Smooth muscle cell (in vitro differentiated cells): ENCODE results near the gene SLIT3. TPM values are rescaled to one million over a fixed set of nuclear protein-coding genes. Genes with fewer than 3 reads are reported as not detected.
"Not testable (repeated sequence)": the region's sequence is repeated elsewhere in the genome, so short reads cannot be mapped to it uniquely, and the experiment has no call there.

Experiments
- DNase-seq: peaks from one replicate; lab custom pipeline; 2025; ENCODE audit not compliant: unreplicated experiment; lab: John Stamatoyannopoulos, UW
- H2AFZ ChIP-seq: fragments of 200-600 bp; sonication (generic); 2 replicates; pipeline ENCODE4 v1.6.0; 2016; ENCODE audit warnings: antibody characterized with exemption, low read depth, mild to moderate bottlenecking
- H3F3A ChIP-seq: fragments of 200-600 bp; sonication (generic); 2 replicates; pipeline ENCODE4 v1.6.0; 2017; ENCODE audit warnings: antibody characterized with exemption, low read depth
- H3K27ac ChIP-seq: fragments of 200-600 bp; sonication (generic); 2 replicates; pipeline ENCODE4 v1.5.1; 2016; ENCODE audit warnings: low read depth, mild to moderate bottlenecking
- H3K27me3 ChIP-seq: fragments of 200-600 bp; sonication (generic); 2 replicates; pipeline ENCODE4 v1.6.1; 2016; ENCODE audit warnings: low read depth, mild to moderate bottlenecking
- H3K36me3 ChIP-seq: fragments of 200-600 bp; sonication (generic); 2 replicates; pipeline ENCODE4 v1.5.1; 2016; ENCODE audit warnings: low read depth
- H3K4me1 ChIP-seq: fragments of 200-600 bp; sonication (generic); 2 replicates; pipeline ENCODE4 v1.5.1; 2016; ENCODE audit warnings: low read depth
- H3K4me2 ChIP-seq: fragments of 200-600 bp; sonication (generic); 2 replicates; pipeline ENCODE4 v1.6.0; 2016; ENCODE audit warnings: mild to moderate bottlenecking
- H3K4me3 ChIP-seq: fragments of 200-600 bp; sonication (generic); 2 replicates; pipeline ENCODE4 v1.5.1; 2016; ENCODE audit warnings: mild to moderate bottlenecking
- H3K79me2 ChIP-seq: fragments of 200-600 bp; sonication (generic); 2 replicates; pipeline ENCODE4 v1.6.0; 2016; ENCODE audit warnings: low read depth, mild to moderate bottlenecking
- H3K9ac ChIP-seq: fragments of 200-600 bp; sonication (generic); 2 replicates; pipeline ENCODE4 v1.6.0; 2016; ENCODE audit warnings: low read depth
- H3K9me3 ChIP-seq: fragments of 200-600 bp; sonication (generic); replicated peaks from 2 replicates; pipeline ENCODE4 v1.5.1; 2016; ENCODE audit warnings: low read depth
- H4K20me1 ChIP-seq: fragments of 200-600 bp; sonication (generic); 2 replicates; pipeline ENCODE4 v1.6.0; 2016; ENCODE audit warnings: low read depth
- WGBS: methylation state at CpG from one replicate; pipeline ENCODE4 v1.1.7; 2016; ENCODE audit warnings: low lambda C conversion rate; 5-methylcytosine and 5-hydroxymethylcytosine counted together
- polyA plus RNA-seq: library from polyadenylated mRNA; unstranded; fragments of >200 nt; fragmentation: Nextera tagmentation; extraction: Ambion mirVana; gene quantifications from 2 replicates; pipeline ENCODE4 v1.2.1, GENCODE V29; 2016
- total RNA-seq: library from RNA; depleted of rRNA; stranded (reverse); fragments of >200 nt; gene quantifications from 2 replicates; pipeline ENCODE4 v1.2.3, GENCODE V29; 2014
- TF ChIP-seq, protein P1 (sequence below): fragments of 200-600 bp; sonication (generic); IDR thresholded peaks from 2 replicates; pipeline ENCODE4 v1.5.1; 2017; ENCODE audit warnings: borderline replicate concordance, mild to moderate bottlenecking, antibody characterized with exemption; ENCODE audit not compliant: insufficient read depth, poor library complexity, severe bottlenecking

Gene SLIT3
- total and polyA plus RNA-seq, 2 experiments from 2014 or later: 25.4 to 29.5 TPM

DNA sequence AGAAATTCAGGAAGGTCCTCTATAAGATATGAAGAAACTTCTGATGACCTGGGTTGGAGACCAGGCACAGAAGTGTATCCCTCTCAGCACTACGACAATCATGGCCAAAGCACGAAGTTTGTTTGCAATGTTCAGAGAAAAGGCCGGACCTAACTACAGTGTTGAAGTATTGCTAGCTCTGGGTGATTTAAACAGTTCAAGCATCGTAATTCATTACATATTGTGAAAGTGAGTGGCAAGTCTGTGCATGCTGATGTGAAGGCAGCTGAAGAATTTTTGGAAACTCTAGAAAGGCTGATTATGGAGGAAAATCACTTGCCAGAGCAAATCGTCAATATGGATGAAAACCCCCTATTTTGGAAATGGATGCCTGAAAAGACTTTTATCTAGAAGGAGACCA, 654.6 kb downstream of the SLIT3 start:
- Histone ChIP-seq H4K20me1 (no peaks in the 10 kb centered on the region), H2AFZ (no peak overlapping the region), H3K27me3 (no peaks in the 10 kb centered on the region), H3K4me1 (no peaks in the 10 kb centered on the region), H3K27ac (no peak overlapping the region), H3K4me3 (no peak overlapping the region), H3K79me2 (no peaks in the 10 kb centered on the region), H3F3A (no peaks in the 10 kb centered on the region), H3K9ac (no peak overlapping the region), H3K36me3 (no peaks in the 10 kb centered on the region), H3K9me3 (no peaks in the 10 kb centered on the region), H3K4me2 (no peak overlapping the region)
- TF ChIP-seq, protein P1, sequence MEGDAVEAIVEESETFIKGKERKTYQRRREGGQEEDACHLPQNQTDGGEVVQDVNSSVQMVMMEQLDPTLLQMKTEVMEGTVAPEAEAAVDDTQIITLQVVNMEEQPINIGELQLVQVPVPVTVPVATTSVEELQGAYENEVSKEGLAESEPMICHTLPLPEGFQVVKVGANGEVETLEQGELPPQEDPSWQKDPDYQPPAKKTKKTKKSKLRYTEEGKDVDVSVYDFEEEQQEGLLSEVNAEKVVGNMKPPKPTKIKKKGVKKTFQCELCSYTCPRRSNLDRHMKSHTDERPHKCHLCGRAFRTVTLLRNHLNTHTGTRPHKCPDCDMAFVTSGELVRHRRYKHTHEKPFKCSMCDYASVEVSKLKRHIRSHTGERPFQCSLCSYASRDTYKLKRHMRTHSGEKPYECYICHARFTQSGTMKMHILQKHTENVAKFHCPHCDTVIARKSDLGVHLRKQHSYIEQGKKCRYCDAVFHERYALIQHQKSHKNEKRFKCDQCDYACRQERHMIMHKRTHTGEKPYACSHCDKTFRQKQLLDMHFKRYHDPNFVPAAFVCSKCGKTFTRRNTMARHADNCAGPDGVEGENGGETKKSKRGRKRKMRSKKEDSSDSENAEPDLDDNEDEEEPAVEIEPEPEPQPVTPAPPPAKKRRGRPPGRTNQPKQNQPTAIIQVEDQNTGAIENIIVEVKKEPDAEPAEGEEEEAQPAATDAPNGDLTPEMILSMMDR: no peak
- DNase-seq: no peak
- 64% methylated on average over 5 of the region's 5 CpGs for WGBS

DNA sequence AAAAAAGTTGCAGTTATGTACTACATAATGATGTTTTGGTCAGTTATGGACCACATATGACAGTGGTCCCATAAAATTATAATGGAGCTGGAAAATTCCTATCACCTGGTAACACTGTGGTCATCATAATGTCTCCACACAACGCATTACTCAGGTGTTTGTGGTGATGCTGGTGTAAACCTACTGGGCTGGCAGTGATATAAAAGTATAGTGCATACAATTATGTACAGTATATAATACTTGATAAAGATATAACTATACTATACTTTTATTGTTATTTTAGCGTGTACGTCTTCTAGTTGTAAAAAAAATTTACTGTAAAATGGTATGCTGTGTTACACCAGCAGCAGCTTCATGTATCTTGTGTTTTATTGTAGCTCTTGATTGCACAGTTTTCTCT, 655.7 kb downstream of the SLIT3 start:
- Histone ChIP-seq H3K4me2 (no peak overlapping the region), H3K4me1 (no peaks in the 10 kb centered on the region), H4K20me1 (no peaks in the 10 kb centered on the region), H3K4me3 (no peak overlapping the region), H3F3A (no peaks in the 10 kb centered on the region), H3K79me2 (no peaks in the 10 kb centered on the region), H3K9ac (no peak overlapping the region), H3K27me3 (no peaks in the 10 kb centered on the region), H3K36me3 (no peaks in the 10 kb centered on the region), H2AFZ (no peak overlapping the region), H3K27ac (no peak overlapping the region), H3K9me3 (no peaks in the 10 kb centered on the region)
- WGBS: 95% methylated on average over 3 of the region's 3 CpGs
- TF ChIP-seq, protein P1: no peak
- no peak for DNase-seq

DNA sequence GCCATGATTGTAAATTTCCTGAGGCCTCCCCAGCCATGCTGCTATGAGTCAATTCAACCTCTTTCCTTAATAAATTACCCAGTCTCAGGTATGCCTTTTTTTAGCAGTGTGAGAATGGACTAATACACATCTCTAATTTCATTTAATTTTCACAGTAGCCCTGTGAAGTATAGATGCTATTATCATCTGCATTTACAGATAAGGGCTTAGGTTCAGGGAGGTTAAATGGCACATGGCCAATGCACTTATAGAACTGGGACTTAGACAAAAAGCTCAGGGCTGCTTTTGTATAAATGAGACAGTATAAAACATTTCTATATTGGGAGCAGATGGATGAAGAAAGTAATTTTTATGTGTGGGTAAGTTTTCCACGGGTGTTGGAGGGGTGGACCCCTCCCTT, 658.9 kb downstream of the SLIT3 start:
- TF ChIP-seq, protein P1: no peak
- no peak overlapping the region for H3K27ac ChIP-seq
- H3K4me2 ChIP-seq: no peak overlapping the region
- no peak overlapping the region for H3K9ac ChIP-seq
- no peak overlapping the region for H3K4me3 ChIP-seq
- no peaks in the 10 kb centered on the region for H3K36me3 ChIP-seq
- H3K79me2 ChIP-seq: no peaks in the 10 kb centered on the region
- H3K27me3 ChIP-seq: no peaks in the 10 kb centered on the region
- no peaks in the 10 kb centered on the region for H3K9me3 ChIP-seq
- H3K4me1 ChIP-seq: no peaks in the 10 kb centered on the region
- 85% methylated on average over 1 of the region's 1 CpG for WGBS
- no peak overlapping the region for H2AFZ ChIP-seq
- DNase-seq: no peak
- H3F3A ChIP-seq: no peaks in the 10 kb centered on the region
- H4K20me1 ChIP-seq: no peaks in the 10 kb centered on the region

DNA sequence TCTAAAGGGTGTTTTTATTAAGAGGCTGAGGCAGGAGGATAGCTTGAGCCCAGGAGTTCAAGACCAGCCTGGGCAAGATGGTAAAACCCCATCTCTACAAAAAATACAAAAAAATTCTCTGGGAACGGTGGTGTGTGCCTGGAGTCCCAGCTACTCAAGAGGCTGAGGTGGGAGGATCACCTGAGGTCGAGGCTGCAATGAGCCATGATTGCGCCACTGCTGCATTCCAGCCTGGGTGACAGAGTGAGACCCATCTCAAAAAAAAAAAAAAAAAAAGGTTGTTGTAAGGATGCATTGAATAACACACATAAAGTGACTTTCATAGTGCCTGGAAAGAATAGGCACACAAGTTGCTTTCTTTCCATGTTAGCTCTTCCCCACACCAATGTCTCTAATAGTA, 662.1 kb downstream of the SLIT3 start:
- not testable (repeated sequence) for H3K27me3 ChIP-seq, H3F3A ChIP-seq, H3K4me2 ChIP-seq, H2AFZ ChIP-seq, H4K20me1 ChIP-seq, H3K36me3 ChIP-seq, H3K9ac ChIP-seq, H3K27ac ChIP-seq, DNase-seq, H3K4me3 ChIP-seq, H3K4me1 ChIP-seq, H3K9me3 ChIP-seq, H3K79me2 ChIP-seq
- 100% methylated on average over 2 of the region's 3 CpGs for WGBS
